GM10248 (cell line): ENCODE results near the gene FLYWCH1.

Experiments
- CTCF ChIA-PET: fragments of 300-600 bp; sonication (Branson Sonifier 250); formaldehyde crosslinking; extraction: SDS; loops from one replicate; lab custom pipeline; 2021; ENCODE audit warnings: antibody characterized with exemption; lab: Yijun Ruan, JAX
- POLR2A ChIA-PET: fragments of 350-650 bp; sonication (Branson Sonifier 250); formaldehyde crosslinking; extraction: SDS; loops from one replicate; lab custom pipeline; 2020; ENCODE audit warnings: antibody characterized with exemption; lab: Yijun Ruan, JAX
- DNase-seq: peaks from one replicate; pipeline ENCODE4 v3.0.0; 2012; ENCODE audit errors: extremely low spot score
- CTCF ChIP-seq: IDR thresholded peaks from 2 replicates; pipeline ENCODE4 v1.5.1; 2012; ENCODE audit warnings: mild to moderate bottlenecking, low read depth; ENCODE audit errors: extremely low read depth, missing control alignments, control extremely low read depth

FLYWCH1 gene

GRCh38 chr16:2871926-2872325, 39.8 kb upstream of the FLYWCH1 start:
- POLR2A ChIA-PET = no interaction called here
- no peak for TF ChIP-seq CTCF
- no peak for DNase-seq
- CTCF ChIA-PET = interaction anchor here (1.3 to 6.0 kb wide), 8 partner anchors 11 to 55 kb away, joined by 4 to 35 read pairs (median 8); partner anchors contain the start of gene FLYWCH2

- POLR2A ChIA-PET = interaction anchor here (0.6 to 0.7 kb wide), 2 partner anchors 10 to 457 kb away, joined by 3 read pairs; no protein-coding TSS in a partner anchor
Observed at GRCh38 chr16:2874032-2874911, 37.5 kb upstream of the FLYWCH1 start.

GRCh38 chr16:2874912-2875362, 36.8 kb upstream of the FLYWCH1 start:
- ChIA-PET POLR2A (interaction anchor here (0.6 to 0.7 kb wide), 2 partner anchors 11 to 458 kb away, joined by 3 read pairs; no protein-coding TSS in a partner anchor), CTCF (interaction anchor here (0.7 to 6.0 kb wide), 10 partner anchors 8 to 81 kb away, joined by 3 to 35 read pairs (median 3); partner anchors contain the start of gene FLYWCH2)
- DNase-seq = peak; percentile 85
- peak; percentile 98 for TF ChIP-seq CTCF

More at GRCh38 chr16:2874032-2874911, 37.5 kb upstream of the FLYWCH1 start:
- TF ChIP-seq CTCF = no peak
- no peak for DNase-seq
- CTCF ChIA-PET = interaction anchor here (0.7 to 6.0 kb wide), 10 partner anchors 8 to 80 kb away, joined by 3 to 35 read pairs (median 3); partner anchors contain the start of gene FLYWCH2

GRCh38 chr16:2879854-2880508, 31.8 kb upstream of the FLYWCH1 start:
- CTCF ChIA-PET = interaction anchor here (1.0 to 3.9 kb wide), 8 partner anchors 11 to 47 kb away, joined by 3 to 34 read pairs (median 5); partner anchors contain the start of gene FLYWCH1
- TF ChIP-seq CTCF = no peak
- no peak for DNase-seq
- POLR2A ChIA-PET = no interaction called here

- DNase-seq = no peak
- no peak for TF ChIP-seq CTCF
- CTCF ChIA-PET = interaction anchor here (0.8 to 3.9 kb wide), 14 partner anchors 7 to 45 kb away, joined by 3 to 34 read pairs (median 4); partner anchors contain the start of gene FLYWCH1
- POLR2A ChIA-PET = interaction anchor here (1.0 to 1.7 kb wide), 5 partner anchors 14 to 562 kb away, joined by 3 to 9 read pairs (median 6); partner anchors contain the start of genes FLYWCH1, NAA60 and ZNF597
Observed at GRCh38 chr16:2881783-2882649, 29.7 kb upstream of the FLYWCH1 start.
